ENCODE data around the gene PGA4. TPM values are rescaled to one million over a fixed set of nuclear protein-coding genes. Genes with fewer than 3 reads are reported as not detected.

PGA4 gene
- total and polyA plus RNA-seq, 2 of the 8 experiments (the other 6 are each of a cell fraction or from before 2014, with no cell fraction given): 1.3 TPM; not detected in 1

- DNase-seq (ENCODE audit: low read depth in 1 of 2, low spot score in 2 of 2) (no peak), FAIRE-seq (no peak)
- Histone ChIP-seq H3K9ac (replicated peaks in 1 of 4; ENCODE audit: extremely low read depth in 1 of 4, low read depth in 3 of 4, low read length in 3 of 4) (no peak overlapping the region), H3K56ac (replicated peaks; ENCODE audit: insufficient read length, low read depth, low read length) (no peak overlapping the region), H3K79me1 (ENCODE audit: low read depth, low read length) (no peaks in the 10 kb centered on the region), H2AK5ac (ENCODE audit: low read depth, low read length) (no peak overlapping the region), H3K27me3 (replicated peaks in 1 of 4; ENCODE audit: control insufficient read depth in 3 of 4, extremely low read depth in 1 of 4, insufficient read depth in 3 of 4, low read length in 3 of 4) (0 out of 7 replicates have a peak, but pooled peaks cover 0 to 3% (median 0%) of the 10 kb centered on the region in 4 experiments), H3K4ac (replicated peaks; ENCODE audit: insufficient read length, low read depth, low read length) (no peak overlapping the region), H3K14ac (ENCODE audit: insufficient read length) (no peak overlapping the region), H2BK120ac (replicated peaks; ENCODE audit: low read depth, low read length) (no peak overlapping the region), H4K91ac (replicated peaks; ENCODE audit: insufficient read length, low read length) (no peak overlapping the region), H3K27ac (ENCODE audit: low read depth, low read length) (no peak overlapping the region), H2BK5ac (ENCODE audit: low read depth, low read length) (no peak overlapping the region), H3K36me3 (ENCODE audit: control insufficient read depth in 2 of 4, insufficient read depth in 4 of 4, low read length in 3 of 4) (no peaks in the 10 kb centered on the region), H2AFZ (ENCODE audit: low read length) (no peak overlapping the region), H2BK20ac (ENCODE audit: low read length) (no peak overlapping the region), H4K8ac (ENCODE audit: extremely low read depth, insufficient read depth, low read length) (no peak overlapping the region; the same call in 1 of the 2 replicates), H2BK12ac (ENCODE audit: low read depth, low read length) (no peak overlapping the region), H3K4me1 (replicated peaks in 1 of 4; ENCODE audit: control insufficient read depth in 3 of 4, insufficient read depth in 4 of 4, low read length in 3 of 4) (no peaks in the 10 kb centered on the region), H3K9me3 (ENCODE audit: insufficient read depth in 2 of 2, low read depth in 1 of 2, low read length in 1 of 2) (no peaks in the 10 kb centered on the region), H4K5ac (ENCODE audit: insufficient read length, low read depth, low read length) (no peak overlapping the region), H3K4me3 (ENCODE audit: extremely low read depth in 1 of 4, insufficient read depth in 2 of 4, low read depth in 3 of 4, low read length in 4 of 4) (no peak overlapping the region), H3K18ac (ENCODE audit: extremely low read depth, low read length) (no peak overlapping the region), H3K4me2 (ENCODE audit: insufficient read depth in 1 of 2, low read depth in 2 of 2, low read length in 2 of 2) (no peak overlapping the region), H3K23ac (ENCODE audit: insufficient read length) (no peak overlapping the region), H4K20me1 (replicated peaks in 1 of 2; ENCODE audit: control insufficient read depth in 1 of 2, insufficient read depth in 2 of 2, low read length in 2 of 2) (peaks cover 0 to 1% of the 10 kb centered on the region in 2 experiments), H3K79me2 (ENCODE audit: control insufficient read depth in 1 of 2, insufficient read depth in 2 of 2, low read length in 2 of 2) (no peaks in the 10 kb centered on the region), H2BK15ac (ENCODE audit: low read length) (no peak overlapping the region), H3K23me2 (ENCODE audit: low read depth, low read length) (no peaks in the 10 kb centered on the region)
- WGBS, 2 experiments (ENCODE audit: extremely low coverage in 1 of 2, insufficient coverage in 1 of 2, insufficient read length in 1 of 2, insufficient replicate concordance in 2 of 2, low coverage in 1 of 2, low lambda C conversion rate in 2 of 2, missing lambda C conversion rate in 1 of 2): 89% methylated on average over 6 of the region's 6 CpGs; no CpG with 5 or more reads in 1 of the 2 experiments
- ChIA-PET POLR2A (ENCODE audit: partially characterized antibody) (interaction anchor here (0.6 to 1.2 kb wide), 4 partner anchors 17 to 1690 kb away, joined by 3 to 4 read pairs (median 4); no protein-coding TSS in a partner anchor), CTCF (ENCODE audit: partially characterized antibody) (interaction anchor here (1.1 to 1.9 kb wide), 3 partner anchors 18 to 50 kb away, joined by 3 to 5 read pairs (median 4); no protein-coding TSS in a partner anchor)
- TF ChIP-seq E2F6 (IDR thresholded peaks at IDR 0.05): no peak
- no peak for TF ChIP-seq RBBP5 (IDR thresholded peaks at IDR 0.05; ENCODE audit: borderline replicate concordance, low read depth, low read length)
- TF ChIP-seq POLR2AphosphoS5 (IDR thresholded peaks at IDR 0.05; ENCODE audit: low read depth, low read length): no peak
- no peak for TF ChIP-seq ZNF274 (IDR thresholded peaks at IDR 0.05; ENCODE audit: borderline replicate concordance, extremely low read depth, low read length)
- TF ChIP-seq KDM4A (IDR thresholded peaks at IDR 0.05; ENCODE audit: low read depth, low read length, severe bottlenecking): no peak
- no peak for TF ChIP-seq CBX5 (IDR thresholded peaks at IDR 0.05; ENCODE audit: low read depth, low read length)
- no peak for TF ChIP-seq SIRT6 (IDR thresholded peaks at IDR 0.05; ENCODE audit: low read length)
- no peak for TF ChIP-seq PHF8 (conservative IDR thresholded peaks at IDR 0.05; ENCODE audit: low read depth, low read length)
- no peak for TF ChIP-seq JUND (IDR thresholded peaks at IDR 0.05; ENCODE audit: low read length)
- TF ChIP-seq BACH1 (IDR thresholded peaks at IDR 0.05; ENCODE audit: low read length): no peak
- TF ChIP-seq GABPA (IDR thresholded peaks at IDR 0.05; ENCODE audit: borderline replicate concordance, insufficient read depth, low read length): no peak
- no peak for TF ChIP-seq EGR1 (IDR thresholded peaks at IDR 0.05; ENCODE audit: borderline replicate concordance, low read depth, low read length)
- no peak for TF ChIP-seq SRF (IDR thresholded peaks at IDR 0.05; ENCODE audit: low read depth, low read length)
- TF ChIP-seq NANOG (IDR thresholded peaks at IDR 0.05; ENCODE audit: insufficient read depth, low read depth, low read length, poor library complexity, severe bottlenecking): no peak
Measured at GRCh38 chr11:61176446-61176845, 45.7 kb upstream of the PGA4 start.
